ENCODE measurements around the gene SLC39A11. TPM values are rescaled to one million over a fixed set of nuclear protein-coding genes. Genes with fewer than 3 reads are reported as not detected.

The SLC39A11 gene
- total RNA-seq, 2 donors from 2014 or later: 18.1 to 20.1 TPM

GRCh38 chr17:72684405-72685020 is 408.0 kb downstream of the SLC39A11 start:
- TF ChIP-seq CTCF (conservative IDR thresholded peaks at IDR 0.05): no peak

GRCh38 chr17:72683506-72684404 is 408.7 kb downstream of the SLC39A11 start:
- H3K9ac ChIP-seq (ENCODE audit: extremely low read depth, low read length, poor library complexity, severe bottlenecking): no peak overlapping the region
- H3K9me3 ChIP-seq (ENCODE audit: control insufficient read depth, low read length): no peaks in the 10 kb centered on the region
- no peak for TF ChIP-seq CTCF (conservative IDR thresholded peaks at IDR 0.05)
- no peak overlapping the region for H3K4me3 Mint-ChIP-seq
- H3K9me3 Mint-ChIP-seq: peaks cover 5% of the 10 kb centered on the region
- H3K4me1 Mint-ChIP-seq: peaks cover 22% of the 10 kb centered on the region
- H3K27me3 ChIP-seq (ENCODE audit: control insufficient read depth, insufficient read depth, low read length, poor library complexity, severe bottlenecking): no peaks in the 10 kb centered on the region
- H3K4me3 ChIP-seq (ENCODE audit: low read length): no peak overlapping the region
- peak overlapping the region; percentile 35 for H3K27ac Mint-ChIP-seq
- DNase-seq: peak; percentile 75
- H3K36me3 ChIP-seq (ENCODE audit: control insufficient read depth, insufficient read depth, low read length): no peaks in the 10 kb centered on the region
- H3K27ac ChIP-seq (ENCODE audit: low read depth, low read length): no peak overlapping the region
- H3K4me1 ChIP-seq (ENCODE audit: control insufficient read depth, insufficient read depth, low read length): peaks cover 7% of the 10 kb centered on the region
- H3K27me3 Mint-ChIP-seq (ENCODE audit: insufficient read depth): peaks cover 7% of the 10 kb centered on the region
- H3K36me3 Mint-ChIP-seq (ENCODE audit: low read depth): no peaks in the 10 kb centered on the region
- 81 to 85% methylated on average over 6 to 10 of the region's 10 CpGs for WGBS, 2 experiments (ENCODE audit: insufficient coverage in 1 of 2, insufficient read length in 1 of 2)

More at GRCh38 chr17:72684405-72685020, 408.0 kb downstream of the SLC39A11 start:
- Histone ChIP-seq H3K9ac (ENCODE audit: extremely low read depth, low read length, poor library complexity, severe bottlenecking) (no peak overlapping the region), H3K4me3 (ENCODE audit: low read length) (no peak overlapping the region), H3K4me1 (ENCODE audit: control insufficient read depth, insufficient read depth, low read length) (peaks cover 7% of the 10 kb centered on the region), H3K36me3 (ENCODE audit: control insufficient read depth, insufficient read depth, low read length) (no peaks in the 10 kb centered on the region), H3K27ac (ENCODE audit: low read depth, low read length) (no peak overlapping the region), H3K27me3 (ENCODE audit: control insufficient read depth, insufficient read depth, low read length, poor library complexity, severe bottlenecking) (no peaks in the 10 kb centered on the region), H3K9me3 (ENCODE audit: control insufficient read depth, low read length) (no peaks in the 10 kb centered on the region)
- DNase-seq: no peak
- Mint-ChIP-seq H3K9me3 (peaks cover 5% of the 10 kb centered on the region), H3K27me3 (ENCODE audit: insufficient read depth) (peaks cover 7% of the 10 kb centered on the region), H3K4me1 (peaks cover 22% of the 10 kb centered on the region), H3K4me3 (no peak overlapping the region), H3K27ac (peak overlapping the region; percentile 35), H3K36me3 (ENCODE audit: low read depth) (no peaks in the 10 kb centered on the region)
- 82 to 89% methylated on average over 4 to 11 of the region's 11 CpGs for WGBS, 2 experiments (ENCODE audit: insufficient coverage in 1 of 2, insufficient read length in 1 of 2)

GRCh38 chr17:72682605-72683004 is 409.9 kb downstream of the SLC39A11 start:
- Mint-ChIP-seq H3K36me3 (ENCODE audit: low read depth) (no peaks in the 10 kb centered on the region), H3K27ac (no peak overlapping the region), H3K4me3 (no peak overlapping the region), H3K27me3 (ENCODE audit: insufficient read depth) (peaks cover 7% of the 10 kb centered on the region), H3K4me1 (peaks cover 22% of the 10 kb centered on the region), H3K9me3 (peaks cover 5% of the 10 kb centered on the region)
- 75% methylated on average over 1 of the region's 1 CpG; no CpG with 5 or more reads in 1 of the 2 experiments for WGBS, 2 experiments (ENCODE audit: insufficient coverage in 1 of 2, insufficient read length in 1 of 2)
- no peak for DNase-seq
- Histone ChIP-seq H3K4me1 (ENCODE audit: control insufficient read depth, insufficient read depth, low read length) (peaks cover 7% of the 10 kb centered on the region), H3K4me3 (ENCODE audit: low read length) (no peak overlapping the region), H3K27me3 (ENCODE audit: control insufficient read depth, insufficient read depth, low read length, poor library complexity, severe bottlenecking) (no peaks in the 10 kb centered on the region), H3K9ac (ENCODE audit: extremely low read depth, low read length, poor library complexity, severe bottlenecking) (no peak overlapping the region), H3K36me3 (ENCODE audit: control insufficient read depth, insufficient read depth, low read length) (no peaks in the 10 kb centered on the region), H3K27ac (ENCODE audit: low read depth, low read length) (no peak overlapping the region), H3K9me3 (ENCODE audit: control insufficient read depth, low read length) (no peaks in the 10 kb centered on the region)
- no peak for TF ChIP-seq CTCF (conservative IDR thresholded peaks at IDR 0.05)
